LNCAP (cell line): Measurements from ENCODE around the gene SOCS7.

ENCODE experiments used
- TF ChIP-seq, protein P1 (sequence below): fragments of 450-650 bp; IDR thresholded peaks from 2 replicates; pipeline ENCODE4 v1.5.1; 2017; ENCODE audit warnings: mild to moderate bottlenecking

SOCS7 gene

DNA sequence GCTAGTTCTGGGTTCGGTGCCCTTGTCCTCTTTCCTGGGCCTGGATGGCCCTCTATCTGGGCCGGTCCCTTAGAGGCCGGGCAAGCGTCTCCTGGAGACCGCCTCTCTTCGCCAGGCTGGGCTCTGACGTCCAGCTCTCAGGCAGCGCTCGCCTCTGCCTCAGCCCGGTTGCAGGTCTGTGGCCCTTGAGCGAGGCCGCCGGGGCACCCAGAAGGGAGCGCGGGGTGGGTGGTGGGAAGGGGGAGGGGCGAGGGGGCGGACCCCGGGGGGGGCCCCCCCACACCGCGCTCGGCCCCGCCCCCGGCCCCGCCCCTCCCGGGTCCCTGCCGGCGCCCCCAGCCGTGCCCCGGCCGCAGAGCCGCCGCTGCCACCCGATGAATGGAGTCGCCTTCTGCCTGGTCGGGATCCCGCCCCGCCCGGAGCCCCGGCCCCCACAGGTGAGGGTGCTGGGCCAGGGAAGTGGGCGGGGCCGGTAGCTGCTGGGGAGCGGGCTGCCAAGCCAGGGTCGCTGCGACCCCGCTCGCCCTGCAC is 76.5 kb downstream of the SOCS7 start, which contains the start of gene ARHGAP23:
Gene ARHGAP23, plus strand, starts transcription at position 353 of the 531 bp plus-strand sequence. Its CDS starts 22 bp downstream, at position 375.
- TF ChIP-seq, protein P1, sequence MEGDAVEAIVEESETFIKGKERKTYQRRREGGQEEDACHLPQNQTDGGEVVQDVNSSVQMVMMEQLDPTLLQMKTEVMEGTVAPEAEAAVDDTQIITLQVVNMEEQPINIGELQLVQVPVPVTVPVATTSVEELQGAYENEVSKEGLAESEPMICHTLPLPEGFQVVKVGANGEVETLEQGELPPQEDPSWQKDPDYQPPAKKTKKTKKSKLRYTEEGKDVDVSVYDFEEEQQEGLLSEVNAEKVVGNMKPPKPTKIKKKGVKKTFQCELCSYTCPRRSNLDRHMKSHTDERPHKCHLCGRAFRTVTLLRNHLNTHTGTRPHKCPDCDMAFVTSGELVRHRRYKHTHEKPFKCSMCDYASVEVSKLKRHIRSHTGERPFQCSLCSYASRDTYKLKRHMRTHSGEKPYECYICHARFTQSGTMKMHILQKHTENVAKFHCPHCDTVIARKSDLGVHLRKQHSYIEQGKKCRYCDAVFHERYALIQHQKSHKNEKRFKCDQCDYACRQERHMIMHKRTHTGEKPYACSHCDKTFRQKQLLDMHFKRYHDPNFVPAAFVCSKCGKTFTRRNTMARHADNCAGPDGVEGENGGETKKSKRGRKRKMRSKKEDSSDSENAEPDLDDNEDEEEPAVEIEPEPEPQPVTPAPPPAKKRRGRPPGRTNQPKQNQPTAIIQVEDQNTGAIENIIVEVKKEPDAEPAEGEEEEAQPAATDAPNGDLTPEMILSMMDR: no peak

DNA sequence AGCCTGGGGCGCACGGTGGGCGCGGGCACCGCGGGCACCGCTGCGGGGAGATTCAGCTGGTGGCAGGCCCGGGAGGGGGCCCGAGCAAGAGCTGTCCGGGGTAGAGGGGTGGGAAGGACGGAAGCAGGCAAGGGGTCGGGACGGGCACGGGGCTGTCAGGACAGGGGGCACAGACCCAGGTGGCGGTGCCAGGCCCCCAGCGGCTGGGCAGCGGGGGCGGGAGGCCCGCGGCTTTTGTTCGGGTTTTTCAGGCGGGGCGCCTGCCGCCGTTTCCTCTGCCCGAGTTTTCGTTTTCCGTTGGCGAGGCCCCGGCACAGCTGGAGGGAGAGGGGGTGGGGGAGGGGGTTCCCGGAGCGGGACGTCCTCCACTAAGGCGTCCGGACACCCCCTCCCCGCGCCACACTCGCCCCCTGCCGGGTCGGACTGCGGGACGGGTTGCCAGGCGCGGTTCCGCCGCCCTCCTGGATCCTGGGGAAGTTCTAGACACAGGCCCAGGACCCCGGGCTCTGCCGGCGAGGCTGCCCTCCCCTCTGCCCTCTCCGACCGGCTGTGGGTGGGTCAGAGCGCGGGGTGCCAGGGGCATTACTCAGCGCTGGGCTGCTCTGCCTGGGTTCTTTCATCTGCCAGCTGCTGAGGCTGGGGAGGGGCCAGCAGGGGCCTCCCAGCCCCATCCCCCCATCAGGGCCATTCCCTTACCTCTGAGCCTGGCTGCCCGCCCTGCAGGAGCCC is 77.2 kb downstream of the SOCS7 start:
- TF ChIP-seq, protein P1: no peak

DNA sequence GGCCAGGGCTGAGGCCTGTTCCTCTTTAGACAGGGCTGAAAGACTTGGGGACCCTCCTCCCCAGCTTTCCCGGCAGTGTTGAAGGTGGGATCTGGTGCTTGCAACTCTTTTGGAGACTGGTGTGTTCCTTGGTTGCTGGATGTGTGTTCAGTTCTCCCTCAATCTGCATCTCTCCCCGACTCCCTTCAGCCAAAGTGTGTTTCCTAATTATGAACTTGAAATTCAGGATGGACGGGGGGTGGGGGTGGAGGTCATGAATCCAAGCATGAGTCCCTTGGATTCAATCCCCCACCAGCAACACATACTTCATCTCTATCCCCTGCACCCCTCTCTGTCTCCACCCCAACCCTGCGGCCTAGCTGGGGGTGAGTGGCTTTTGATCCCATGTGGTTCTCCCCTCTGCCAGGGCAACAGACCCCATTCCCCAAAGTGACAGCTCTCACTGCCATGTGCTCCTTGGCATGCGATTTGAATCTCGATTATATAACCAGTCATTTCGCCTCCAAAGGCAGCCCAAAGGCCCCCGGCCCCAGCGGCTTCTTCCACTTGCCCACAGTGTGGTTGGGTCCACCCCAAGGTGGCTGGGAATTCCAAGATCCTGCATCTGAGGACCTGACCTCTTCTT is 77.9 kb downstream of the SOCS7 start:
- TF ChIP-seq, protein P1: no peak

DNA sequence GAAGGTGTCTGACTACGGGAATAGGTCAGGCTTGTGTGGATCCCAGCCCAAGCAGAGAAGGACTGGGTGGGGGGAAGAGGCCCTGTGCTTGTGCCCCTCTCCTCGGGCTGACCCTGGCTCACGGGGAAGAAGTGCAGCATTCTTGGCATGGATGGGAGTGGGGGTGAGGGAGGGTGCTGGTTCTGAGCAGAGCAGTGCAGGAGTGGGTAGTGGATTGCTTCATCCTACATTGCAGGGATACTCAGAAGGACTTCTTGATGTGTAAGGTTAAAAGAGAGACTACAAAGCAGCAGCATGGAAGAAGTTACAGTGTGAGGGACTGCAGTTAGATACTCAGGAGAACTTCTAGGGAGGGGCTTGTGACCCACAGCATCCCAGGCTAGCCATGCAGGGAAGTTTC is 78.7 kb downstream of the SOCS7 start:
- TF ChIP-seq, protein P1: no peak

DNA sequence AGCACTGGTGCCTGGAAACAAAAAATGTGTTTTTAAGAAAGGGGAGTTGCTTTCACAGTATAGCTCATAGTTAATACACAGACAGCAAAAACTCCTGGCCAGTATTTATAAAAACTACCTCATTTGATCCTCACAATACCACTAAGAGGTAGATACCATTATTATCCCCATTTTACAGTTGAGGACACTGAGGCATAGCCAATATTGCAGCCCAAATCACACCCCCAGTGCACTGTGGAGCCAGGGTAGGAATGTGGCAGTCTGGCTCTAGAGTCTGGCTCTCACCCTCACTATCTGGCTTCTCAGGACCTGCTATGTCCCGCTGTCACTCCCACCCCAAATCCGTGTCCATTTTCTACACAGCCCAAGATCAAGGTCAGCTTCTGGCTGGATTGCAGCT is 79.2 kb downstream of the SOCS7 start:
- TF ChIP-seq, protein P1: no peak

DNA sequence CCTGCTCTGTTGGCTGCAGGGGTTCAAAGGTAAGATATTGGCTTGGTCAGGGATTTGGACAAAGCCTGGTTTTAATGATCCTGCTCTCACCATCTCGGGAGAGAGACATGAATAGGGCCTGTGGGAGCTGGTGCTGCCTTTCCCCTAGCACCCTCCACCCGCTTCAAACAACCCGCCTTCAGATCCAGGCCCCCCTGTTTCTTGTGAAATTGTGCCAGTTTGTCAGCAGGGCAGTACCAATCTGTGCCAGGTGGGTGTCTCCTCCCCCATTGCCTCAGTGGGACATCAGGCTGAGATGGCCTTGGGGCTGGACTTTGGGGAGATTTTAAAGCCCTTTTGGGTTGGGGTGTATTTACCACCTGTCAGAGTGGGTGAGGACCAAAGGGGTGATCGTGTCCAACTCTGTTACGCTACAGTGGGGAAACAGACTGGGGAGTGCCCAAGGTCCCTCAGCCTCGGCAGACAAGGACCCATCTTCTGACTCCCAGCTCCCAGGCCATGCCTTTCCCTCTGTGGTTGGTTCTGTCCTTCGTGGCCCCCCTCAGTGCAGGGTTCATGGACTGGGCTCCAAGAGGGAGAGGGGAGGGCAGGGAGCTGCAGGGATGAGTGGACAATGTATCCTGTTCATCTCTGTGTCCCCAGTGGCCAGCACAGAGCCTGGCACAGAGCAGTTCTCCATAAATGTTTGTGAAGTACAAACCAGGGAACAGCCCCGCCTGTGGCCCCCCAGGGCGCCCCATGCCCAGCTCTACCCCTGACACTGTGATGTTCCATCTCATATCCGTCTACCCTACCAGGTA is 79.9 kb downstream of the SOCS7 start:
- TF ChIP-seq, protein P1: no peak

DNA sequence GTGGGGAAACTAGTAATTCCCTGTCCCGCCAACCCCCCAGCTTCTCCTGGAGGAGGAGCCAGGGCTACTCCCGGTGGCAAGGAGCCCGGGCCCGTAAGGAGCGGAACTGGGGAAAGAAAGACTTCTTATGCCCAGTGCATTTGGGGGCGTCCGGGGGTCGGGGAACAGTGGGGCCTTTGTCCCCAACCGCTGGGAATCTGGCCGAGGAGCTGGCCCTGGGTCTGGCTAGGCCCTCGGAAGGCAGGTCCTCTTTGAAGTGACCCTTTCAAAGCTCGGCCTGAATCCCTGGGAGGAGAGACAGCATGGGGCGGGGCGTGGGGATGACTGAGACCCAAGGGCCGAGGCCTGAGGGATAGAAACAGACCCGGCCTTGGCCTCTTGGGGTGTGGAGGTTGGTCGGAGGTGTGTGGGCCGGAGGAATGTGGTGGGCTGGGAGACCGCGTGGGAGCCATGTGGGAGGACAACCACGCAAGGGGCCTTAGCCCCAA is 82.6 kb downstream of the SOCS7 start:
- TF ChIP-seq, protein P1: no peak
